Measurements from ENCODE around the gene RPS19.
A peak's percentile ranks its signal among the peaks of the same experiment; 100 is the strongest.

RPS19 gene

GRCh38 chr19:41859618-41860418 is at the start of gene RPS19:
Gene RPS19, plus strand, starts transcription at chr19:41860255. Its CDS starts 520 bp downstream, at chr19:41860775.
- peak; percentile 97 for DNase-seq (ENCODE audit: low spot score)
- TF ChIP-seq CTCF (IDR thresholded peaks at IDR 0.05; ENCODE audit: extremely low read depth, missing control alignments) = no peak

DNA sequence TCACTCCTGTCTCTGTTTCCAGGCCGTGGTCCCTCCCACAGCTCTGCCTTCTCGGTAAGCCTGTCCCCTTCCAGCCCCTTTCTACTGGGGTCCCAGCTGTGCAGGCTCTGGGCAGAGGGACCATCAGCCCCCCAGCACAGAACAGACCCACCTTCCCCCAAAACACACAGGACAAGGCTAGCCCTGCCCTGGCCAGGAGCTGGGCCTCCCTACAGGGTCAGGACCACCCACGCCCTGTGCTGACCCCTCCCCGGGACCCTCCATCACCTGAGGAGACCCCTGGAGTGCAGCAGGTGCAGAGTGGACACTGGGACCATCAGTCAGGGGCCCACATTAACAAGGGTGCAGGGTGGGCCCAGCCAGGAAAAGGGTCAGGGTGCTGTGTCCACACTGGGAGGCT is 49.8 kb upstream of the RPS19 start:
- DNase-seq (ENCODE audit: low spot score) = no peak
- no peak for TF ChIP-seq CTCF (IDR thresholded peaks at IDR 0.05; ENCODE audit: extremely low read depth, missing control alignments)

DNA sequence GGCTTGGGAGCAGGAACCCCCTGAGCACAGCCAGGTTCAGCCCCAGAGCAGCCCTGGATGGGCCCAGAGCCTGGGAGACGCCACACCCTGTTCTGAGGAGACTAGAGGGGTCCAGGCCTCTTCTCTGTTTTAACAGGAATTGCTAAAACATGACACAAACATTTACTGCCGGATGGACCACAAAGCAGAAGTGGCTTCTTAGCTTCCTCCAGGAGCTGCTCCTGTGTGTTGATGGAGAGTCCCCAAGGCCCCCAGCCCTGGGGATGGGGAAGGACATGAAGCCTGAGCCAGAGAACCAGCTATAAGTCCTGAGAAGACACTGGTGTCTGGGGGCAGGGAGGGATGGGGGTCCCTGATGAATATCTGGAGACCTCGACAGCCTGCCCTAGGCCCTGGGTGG is 49.0 kb upstream of the RPS19 start:
- no peak for DNase-seq (ENCODE audit: low spot score)
- no peak for TF ChIP-seq CTCF (IDR thresholded peaks at IDR 0.05; ENCODE audit: extremely low read depth, missing control alignments)

- no peak for DNase-seq (ENCODE audit: low spot score)
- TF ChIP-seq CTCF (IDR thresholded peaks at IDR 0.05; ENCODE audit: extremely low read depth, missing control alignments) = no peak
Measured at GRCh38 chr19:41811981-41812380, 48.1 kb upstream of the RPS19 start.

DNA sequence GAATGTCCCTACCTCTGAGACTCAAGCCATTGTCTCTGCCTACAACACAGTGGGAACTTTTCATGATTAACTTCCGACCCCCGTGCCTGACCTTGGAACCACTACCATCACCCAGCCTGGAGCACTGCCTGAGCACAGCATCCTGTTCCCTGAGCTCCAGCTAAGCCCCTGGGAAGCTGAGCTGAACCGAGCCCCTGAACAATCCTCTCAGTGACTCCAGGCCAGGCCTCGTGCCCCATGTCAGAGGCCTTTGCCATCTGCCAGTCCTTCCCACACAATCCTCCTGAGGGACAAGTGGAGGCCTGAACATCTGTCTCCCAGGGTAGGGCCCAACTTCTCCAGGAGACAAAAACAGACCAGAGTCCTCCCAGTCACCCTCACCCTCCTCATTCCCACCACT is 46.1 kb upstream of the RPS19 start:
- no peak for TF ChIP-seq CTCF (IDR thresholded peaks at IDR 0.05; ENCODE audit: extremely low read depth, missing control alignments)
- no peak for DNase-seq (ENCODE audit: low spot score)

DNA sequence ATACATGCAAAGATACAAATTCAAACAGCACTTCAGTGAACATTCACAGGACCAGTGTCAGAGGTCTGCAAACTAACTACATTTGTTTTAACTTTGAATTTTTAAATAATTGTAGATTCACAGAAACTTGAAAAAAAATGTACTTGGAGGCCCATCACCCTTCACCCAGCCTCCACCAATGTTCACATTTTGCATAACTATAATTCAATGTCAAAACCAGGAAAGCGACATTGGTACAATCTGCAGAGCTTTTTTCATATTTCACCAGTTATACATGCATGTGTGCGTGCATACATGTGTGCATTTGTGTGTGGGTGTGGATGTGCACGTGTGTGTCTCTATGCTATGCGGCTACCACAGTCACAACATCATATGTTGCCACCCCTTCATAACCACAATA is 44.8 kb upstream of the RPS19 start:
- no peak for TF ChIP-seq CTCF (IDR thresholded peaks at IDR 0.05; ENCODE audit: extremely low read depth, missing control alignments)
- DNase-seq (ENCODE audit: low spot score) = no peak

DNA sequence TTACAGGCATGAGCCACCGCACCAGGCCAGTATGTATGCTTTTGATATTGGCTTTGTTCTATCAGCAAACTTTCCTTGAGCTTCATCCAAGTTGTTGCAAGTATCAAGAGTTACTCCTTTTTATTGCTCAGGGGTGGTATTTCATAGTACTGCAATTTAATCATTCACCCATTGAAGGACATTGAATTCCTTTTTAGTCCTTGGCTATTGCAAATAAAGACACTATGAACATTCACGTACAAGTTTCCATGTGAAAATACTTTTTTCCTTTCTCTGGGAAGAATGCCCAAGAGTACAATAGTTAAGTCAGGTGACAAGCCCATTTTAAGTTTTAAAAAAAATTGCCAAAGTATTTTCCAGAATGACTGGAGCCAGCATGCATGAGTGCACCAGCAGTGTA is 43.3 kb upstream of the RPS19 start:
- no peak for TF ChIP-seq CTCF (IDR thresholded peaks at IDR 0.05; ENCODE audit: extremely low read depth, missing control alignments)
- no peak for DNase-seq (ENCODE audit: low spot score)
